HEK293 (cell line): ENCODE data around the gene ERAL1.

Source experiments
- AEBP2 ChIP-seq: fragments of 450-650 bp; formaldehyde crosslinking; IDR thresholded peaks from 2 replicates; pipeline ENCODE4 v1.5.1; 2016; ENCODE audit warnings: missing biosample characterization, missing genetic modification characterization, borderline replicate concordance
- EGR2 ChIP-seq: fragments of 450-650 bp; formaldehyde crosslinking; IDR thresholded peaks from 2 replicates; pipeline ENCODE4 v1.5.1; 2016; ENCODE audit warnings: low read depth, missing biosample characterization, missing genetic modification characterization
- HOXA7 ChIP-seq: sonication (generic); formaldehyde crosslinking; IDR thresholded peaks from 2 replicates; pipeline ENCODE4 v1.8.1; 2022; ENCODE audit warnings: missing genetic modification reagents, borderline replicate concordance
- KLF16 ChIP-seq: fragments of 450-650 bp; formaldehyde crosslinking; IDR thresholded peaks from 2 replicates; pipeline ENCODE4 v1.5.1; 2017; ENCODE audit warnings: missing biosample characterization, missing genetic modification characterization
- KLF17 ChIP-seq: fragments of 450-650 bp; formaldehyde crosslinking; IDR thresholded peaks from 2 replicates; pipeline ENCODE4 v1.5.1; 2016; ENCODE audit warnings: missing biosample characterization, missing genetic modification characterization
- PBX3 ChIP-seq: sonication (generic); formaldehyde crosslinking; IDR thresholded peaks from 2 replicates; pipeline ENCODE4 v1.8.1; 2022; ENCODE audit warnings: mild to moderate bottlenecking, moderate library complexity, missing genetic modification reagents
- SCRT2 ChIP-seq: fragments of 450-650 bp; formaldehyde crosslinking; IDR thresholded peaks from 2 replicates; pipeline ENCODE4 v1.5.1; 2016; ENCODE audit warnings: missing biosample characterization, missing genetic modification characterization
- ZBTB21 ChIP-seq: fragments of 450-650 bp; formaldehyde crosslinking; IDR thresholded peaks from 2 replicates; pipeline ENCODE4 v1.5.1; 2017; ENCODE audit warnings: missing biosample characterization, missing genetic modification characterization
- ZFHX2 ChIP-seq: fragments of 450-650 bp; formaldehyde crosslinking; conservative IDR thresholded peaks from 2 replicates; pipeline ENCODE4 v1.5.1; 2016; ENCODE audit warnings: missing biosample characterization, missing genetic modification characterization
- ZNF140 ChIP-seq: fragments of 450-650 bp; formaldehyde crosslinking; IDR thresholded peaks from 2 replicates; pipeline ENCODE4 v1.5.1; 2016; ENCODE audit warnings: missing biosample characterization, missing genetic modification characterization
- ZNF23 ChIP-seq: fragments of 450-650 bp; formaldehyde crosslinking; IDR thresholded peaks from 2 replicates; pipeline ENCODE4 v1.5.1; 2016; ENCODE audit warnings: missing biosample characterization, missing genetic modification characterization, borderline replicate concordance
- ZNF24 ChIP-seq: fragments of 450-650 bp; formaldehyde crosslinking; IDR thresholded peaks from 2 replicates; pipeline ENCODE4 v1.5.1; 2016; ENCODE audit warnings: missing biosample characterization, missing genetic modification characterization
- ZNF37A ChIP-seq: fragments of 450-650 bp; IDR thresholded peaks from 2 replicates; pipeline ENCODE4 v1.5.1; 2018; ENCODE audit warnings: missing biosample characterization, missing genetic modification characterization
- ZNF394 ChIP-seq: fragments of 450-650 bp; formaldehyde crosslinking; IDR thresholded peaks from 2 replicates; pipeline ENCODE4 v1.5.1; 2016; ENCODE audit warnings: missing biosample characterization, missing genetic modification characterization, mild to moderate bottlenecking, moderate library complexity, borderline replicate concordance
- ZNF518A ChIP-seq: fragments of 450-650 bp; formaldehyde crosslinking; conservative IDR thresholded peaks from 2 replicates; pipeline ENCODE4 v1.5.1; 2016; ENCODE audit warnings: low read depth, missing biosample characterization, missing genetic modification characterization
- ZNF549 ChIP-seq: fragments of 450-650 bp; IDR thresholded peaks from 2 replicates; pipeline ENCODE4 v1.5.1; 2018; ENCODE audit warnings: missing biosample characterization, missing genetic modification characterization, mild to moderate bottlenecking, inconsistent platforms, moderate library complexity
- ZNF558 ChIP-seq: fragments of 450-650 bp; formaldehyde crosslinking; IDR thresholded peaks from 2 replicates; pipeline ENCODE4 v1.5.1; 2016; ENCODE audit warnings: missing biosample characterization, missing genetic modification characterization
- ZNF560 ChIP-seq: fragments of 450-650 bp; formaldehyde crosslinking; IDR thresholded peaks from 2 replicates; pipeline ENCODE4 v1.5.1; 2017; ENCODE audit warnings: missing biosample characterization, missing genetic modification characterization, borderline replicate concordance
- ZNF571 ChIP-seq: fragments of 450-650 bp; formaldehyde crosslinking; IDR thresholded peaks from 2 replicates; pipeline ENCODE4 v1.5.0; 2017; ENCODE audit warnings: missing biosample characterization, missing genetic modification characterization
- ZNF610 ChIP-seq: fragments of 450-650 bp; formaldehyde crosslinking; IDR thresholded peaks from 2 replicates; pipeline ENCODE4 v1.5.1; 2016; ENCODE audit warnings: missing biosample characterization, missing genetic modification characterization, borderline replicate concordance
- ZNF621 ChIP-seq: fragments of 450-650 bp; formaldehyde crosslinking; IDR thresholded peaks from 2 replicates; pipeline ENCODE4 v1.5.1; 2017; ENCODE audit warnings: missing biosample characterization, missing genetic modification characterization
- ZNF664 ChIP-seq: fragments of 450-650 bp; formaldehyde crosslinking; IDR thresholded peaks from 2 replicates; pipeline ENCODE4 v1.5.1; 2016; ENCODE audit warnings: missing biosample characterization, missing genetic modification characterization
- ZNF677 ChIP-seq: fragments of 450-650 bp; IDR thresholded peaks from 2 replicates; pipeline ENCODE4 v1.5.0; 2018; ENCODE audit warnings: missing biosample characterization, mild to moderate bottlenecking, missing genetic modification characterization, moderate library complexity
- ZSCAN16 ChIP-seq: fragments of 450-650 bp; formaldehyde crosslinking; IDR thresholded peaks from 2 replicates; pipeline ENCODE4 v1.5.1; 2016; ENCODE audit warnings: missing biosample characterization, missing genetic modification characterization
- TF ChIP-seq, protein P1 (sequence below): fragments of 450-650 bp; formaldehyde crosslinking; IDR thresholded peaks from 2 replicates; pipeline ENCODE4 v1.5.1; 2016; ENCODE audit warnings: missing biosample characterization, missing genetic modification characterization
- TF ChIP-seq, protein P2 (sequence below): fragments of 450-650 bp; formaldehyde crosslinking; IDR thresholded peaks from 2 replicates; pipeline ENCODE4 v1.5.1; 2017; ENCODE audit warnings: missing biosample characterization, missing genetic modification characterization

ERAL1 gene

GRCh38 chr17:28896884-28897768 lies 42.3 kb downstream of the ERAL1 start, which contains the start of gene FLOT2 (continued):
- TF ChIP-seq, protein P1, sequence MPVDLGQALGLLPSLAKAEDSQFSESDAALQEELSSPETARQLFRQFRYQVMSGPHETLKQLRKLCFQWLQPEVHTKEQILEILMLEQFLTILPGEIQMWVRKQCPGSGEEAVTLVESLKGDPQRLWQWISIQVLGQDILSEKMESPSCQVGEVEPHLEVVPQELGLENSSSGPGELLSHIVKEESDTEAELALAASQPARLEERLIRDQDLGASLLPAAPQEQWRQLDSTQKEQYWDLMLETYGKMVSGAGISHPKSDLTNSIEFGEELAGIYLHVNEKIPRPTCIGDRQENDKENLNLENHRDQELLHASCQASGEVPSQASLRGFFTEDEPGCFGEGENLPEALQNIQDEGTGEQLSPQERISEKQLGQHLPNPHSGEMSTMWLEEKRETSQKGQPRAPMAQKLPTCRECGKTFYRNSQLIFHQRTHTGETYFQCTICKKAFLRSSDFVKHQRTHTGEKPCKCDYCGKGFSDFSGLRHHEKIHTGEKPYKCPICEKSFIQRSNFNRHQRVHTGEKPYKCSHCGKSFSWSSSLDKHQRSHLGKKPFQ: no peak
- TF ChIP-seq ZNF664 (tag by site-specific recombination): no peak
- TF ChIP-seq ZSCAN16 (tag by site-specific recombination): peak; percentile 51; the same call in 1 of the 2 replicates
- TF ChIP-seq ZNF37A (tag by site-specific recombination): no peak
- peak; percentile 60; the same call in 1 of the 2 replicates for TF ChIP-seq PBX3
- TF ChIP-seq ZNF558 (tag by site-specific recombination): no peak
- TF ChIP-seq KLF16: peak; percentile 81
- TF ChIP-seq ZNF394 (tag by site-specific recombination): peak; percentile 62; the same call in 1 of the 2 replicates
- TF ChIP-seq ZNF621: no peak
- no peak for TF ChIP-seq ZBTB21 (tag by site-specific recombination)
- TF ChIP-seq ZNF24: 0 out of 2 replicates have a peak, but pooled peaks have one; percentile 35
- TF ChIP-seq SCRT2 (tag by site-specific recombination): peak; percentile 94
- no peak for TF ChIP-seq ZNF571 (tag by site-specific recombination)
- TF ChIP-seq KLF17 (tag by site-specific recombination): peak; percentile 78; the same call in 1 of the 2 replicates
- TF ChIP-seq ZNF560: no peak
- no peak for TF ChIP-seq ZNF518A (tag by site-specific recombination)
- no peak for TF ChIP-seq ZNF610 (tag by site-specific recombination)
- TF ChIP-seq ZNF140 (tag by site-specific recombination): no peak
- no peak for TF ChIP-seq ZNF23
- no peak for TF ChIP-seq ZNF677
- TF ChIP-seq ZNF549 (tag by site-specific recombination): no peak
- TF ChIP-seq AEBP2: no peak
- TF ChIP-seq HOXA7 (CRISPR knock-in tag): no peak
- TF ChIP-seq, protein P2, sequence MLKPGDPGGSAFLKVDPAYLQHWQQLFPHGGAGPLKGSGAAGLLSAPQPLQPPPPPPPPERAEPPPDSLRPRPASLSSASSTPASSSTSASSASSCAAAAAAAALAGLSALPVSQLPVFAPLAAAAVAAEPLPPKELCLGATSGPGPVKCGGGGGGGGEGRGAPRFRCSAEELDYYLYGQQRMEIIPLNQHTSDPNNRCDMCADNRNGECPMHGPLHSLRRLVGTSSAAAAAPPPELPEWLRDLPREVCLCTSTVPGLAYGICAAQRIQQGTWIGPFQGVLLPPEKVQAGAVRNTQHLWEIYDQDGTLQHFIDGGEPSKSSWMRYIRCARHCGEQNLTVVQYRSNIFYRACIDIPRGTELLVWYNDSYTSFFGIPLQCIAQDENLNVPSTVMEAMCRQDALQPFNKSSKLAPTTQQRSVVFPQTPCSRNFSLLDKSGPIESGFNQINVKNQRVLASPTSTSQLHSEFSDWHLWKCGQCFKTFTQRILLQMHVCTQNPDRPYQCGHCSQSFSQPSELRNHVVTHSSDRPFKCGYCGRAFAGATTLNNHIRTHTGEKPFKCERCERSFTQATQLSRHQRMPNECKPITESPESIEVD: no peak
- peak; percentile 79 for TF ChIP-seq ZFHX2
- peak; percentile 56 for TF ChIP-seq EGR2 (tag by site-specific recombination)
